GM12891 (cell line): ENCODE results near the gene HS3ST4.

Source experiments
- POLR2A ChIP-seq: IDR thresholded peaks from 2 replicates; pipeline ENCODE4 v1.6.1; 2011; ENCODE audit warnings: low read depth, low read length, control low read depth
- POLR2AphosphoS5 ChIP-seq: IDR thresholded peaks from 2 replicates; pipeline ENCODE4 v1.6.1; 2011; ENCODE audit warnings: low read depth, low read length, control low read depth
- SPI1 ChIP-seq: IDR thresholded peaks from 2 replicates; pipeline ENCODE4 v1.6.1; 2011; ENCODE audit warnings: low read depth, low read length, control low read depth
- TAF1 ChIP-seq: IDR thresholded peaks from 2 replicates; pipeline ENCODE4 v1.6.1; 2011; ENCODE audit warnings: low read depth, low read length, control low read depth

DNA sequence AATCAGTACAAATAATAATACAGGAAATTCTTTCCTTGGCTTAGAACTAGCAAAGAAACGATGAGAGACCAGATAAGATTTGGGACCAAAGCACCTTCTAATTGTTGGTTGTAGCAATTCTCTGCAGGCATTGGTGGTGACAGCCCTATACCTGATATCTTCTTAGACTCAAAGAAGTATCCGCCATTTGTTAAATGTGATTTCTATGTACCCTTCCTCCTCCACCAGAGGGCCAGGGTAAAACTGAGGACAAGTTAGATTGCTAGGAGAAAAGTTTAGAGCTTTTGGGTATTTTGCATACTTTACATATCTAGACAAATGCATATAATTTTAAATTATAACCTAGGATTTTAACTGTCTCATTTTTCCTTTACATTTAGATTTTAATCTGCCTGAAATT, 304.3 kb downstream of the HS3ST4 start:
- TF ChIP-seq POLR2A, result no peak
- TF ChIP-seq POLR2AphosphoS5, result no peak
- no peak for TF ChIP-seq SPI1
- no peak for TF ChIP-seq TAF1
